Kidney (tissue), 14 donors: ENCODE results near the gene PRKD1. TPM values are rescaled to one million over a fixed set of nuclear protein-coding genes. Genes with fewer than 3 reads are reported as not detected.

Source experiments
- DNase-seq, 5 donors: peaks; one replicate each; pipeline ENCODE4 v3.0.0-alpha.2; 2013 to 2020
- FAIRE-seq: peaks from 2 replicates; lab custom pipeline; 2012; peaks lifted over from hg19 to GRCh38; lab: Jason Lieb, UNC
- H3K27ac ChIP-seq, 2 donors: one replicate each; pipeline ENCODE4 v1.7.0; 2013; ENCODE audit warnings: low read depth in 2 of 2, low read length in 2 of 2, inconsistent platforms in 1 of 2
- H3K27me3 ChIP-seq: one replicate; pipeline ENCODE4 v1.7.1; 2013; ENCODE audit warnings: low read length, inconsistent platforms; ENCODE audit not compliant: control insufficient read depth, insufficient read depth
- H3K36me3 ChIP-seq, 3 donors: one replicate each; pipeline versions ENCODE4 v1.7.0 to v1.7.1; 2013; ENCODE audit warnings: low read length in 3 of 3, control low read depth in 1 of 3, inconsistent platforms in 1 of 3; ENCODE audit not compliant: insufficient read depth in 3 of 3, control insufficient read depth in 2 of 3
- H3K4me1 ChIP-seq, 3 donors: one replicate each; pipeline versions ENCODE4 v1.7.0 to v1.7.1; 2013; ENCODE audit warnings: low read length in 3 of 3, inconsistent platforms in 1 of 3, low read depth in 1 of 3; ENCODE audit not compliant: control insufficient read depth in 2 of 3, insufficient read depth in 2 of 3
- H3K4me3 ChIP-seq, 3 donors: one replicate each; pipeline versions ENCODE4 v1.7.0 to v1.8.1; 2013; ENCODE audit warnings: low read length in 3 of 3, control low read depth in 1 of 3, inconsistent platforms in 1 of 3
- H3K9ac ChIP-seq, 3 donors: one replicate each; pipeline versions ENCODE4 v1.7.0 to v1.7.1; 2013; ENCODE audit warnings: low read length in 3 of 3, control low read depth in 1 of 3, inconsistent platforms in 1 of 3
- H3K9me3 ChIP-seq, 3 donors: one replicate each; pipeline versions ENCODE4 v1.7.0 to v1.7.1; 2013; ENCODE audit warnings: low read length in 3 of 3, control low read depth in 1 of 3, inconsistent platforms in 1 of 3; ENCODE audit not compliant: control insufficient read depth in 2 of 3, insufficient read depth in 1 of 3
- intact Hi-C: fragments of 100-400 bp; cut with DNase I; formaldehyde crosslinking; loops from one replicate; pipeline ENCODE4 v1.11.1; 2022
- polyA plus RNA-seq: library from polyadenylated mRNA; stranded (reverse); fragments of 350-450 nt; fragmentation: Illumina TruSeq; extraction: RNeasy Lipid Tissue Mini Kit (QIAGEN cat#74804); gene quantifications from one replicate; pipeline ENCODE4 v1.2.3, GENCODE V29; 2014; ENCODE audit warnings: low read depth, low replicate concordance; ENCODE audit not compliant: insufficient read depth
- total RNA-seq: library from RNA; stranded (reverse); fragmentation: NEBNext Ultra II Directional; extraction: Animal tissue kit (Norgen Biotek cat#: 25700); gene quantifications from one replicate; pipeline ENCODE4 v1.2.1, GENCODE V29; 2021
- TF ChIP-seq, protein P1 (sequence below): IDR thresholded peaks from 3 replicates; pipeline ENCODE4 v1.5.1; 2012; ENCODE audit warnings: mild to moderate bottlenecking, moderate library complexity, borderline replicate concordance; ENCODE audit not compliant: insufficient read depth; ENCODE audit errors: extremely low read depth
- donor health status: control.
- donor health status: control.
- donor health status: control.
- donor health status: control.
- donor health status: control.
- donor health status: DM: yes; HTN: yes; CAD: no.
- donor health status: Normal renal cell carcinoma (clear cell type).

PRKD1 gene
- total and polyA plus RNA-seq, 2 donors from 2014 or later, result 14.0 to 45.1 TPM

DNA sequence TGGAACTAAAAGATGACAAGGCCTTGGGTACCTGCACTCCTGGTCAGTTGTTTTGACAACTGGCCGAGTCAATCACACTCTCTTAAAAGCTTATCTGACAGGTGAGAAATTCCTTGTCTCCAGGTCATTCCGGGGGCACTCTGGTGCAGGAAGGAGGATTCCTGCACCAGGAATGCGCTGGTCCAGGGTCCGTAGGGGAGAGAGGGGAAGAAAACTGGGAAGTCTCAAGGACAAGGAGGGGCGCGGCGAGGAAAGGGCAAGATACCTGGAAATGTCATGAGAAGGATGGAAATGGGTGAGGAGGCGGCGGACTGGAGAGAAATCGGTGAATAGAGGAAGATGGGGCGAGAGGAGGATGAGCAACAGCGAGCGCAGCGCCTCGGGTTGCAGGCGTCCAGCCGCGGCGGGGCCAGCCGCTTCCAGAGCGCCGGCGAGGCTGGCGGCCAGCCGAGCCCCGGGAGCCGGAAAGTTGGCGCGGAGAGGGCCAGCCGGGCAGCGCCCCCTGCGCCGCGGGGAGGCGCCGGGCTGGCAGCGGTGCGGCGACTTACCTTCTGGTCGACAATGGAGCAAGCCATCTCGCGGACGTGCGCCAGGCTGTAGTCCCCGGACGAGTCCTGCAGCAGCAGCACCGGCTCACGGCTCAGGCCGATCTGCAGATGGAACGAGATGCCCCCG lies 809 bp downstream of the PRKD1 start:
- Histone ChIP-seq H3K36me3 (no peaks in the 10 kb centered on the region), H3K4me3 (peak overlapping the region; percentile 75 to 88 (median 83)), H3K9me3 (no peaks in the 10 kb centered on the region), H3K27me3 (no peaks in the 10 kb centered on the region), H3K27ac (peak overlapping the region; percentile 59 to 71), H3K4me1 (peaks cover 0 to 7% (median 4%) of the 10 kb centered on the region in 3 donors), H3K9ac (peak overlapping the region; percentile 59 to 81 (median 75))
- peak; percentile 69 to 88 (median 74) for DNase-seq
- intact Hi-C loops, result no loop called here
- no peak for FAIRE-seq
- TF ChIP-seq, protein P1, sequence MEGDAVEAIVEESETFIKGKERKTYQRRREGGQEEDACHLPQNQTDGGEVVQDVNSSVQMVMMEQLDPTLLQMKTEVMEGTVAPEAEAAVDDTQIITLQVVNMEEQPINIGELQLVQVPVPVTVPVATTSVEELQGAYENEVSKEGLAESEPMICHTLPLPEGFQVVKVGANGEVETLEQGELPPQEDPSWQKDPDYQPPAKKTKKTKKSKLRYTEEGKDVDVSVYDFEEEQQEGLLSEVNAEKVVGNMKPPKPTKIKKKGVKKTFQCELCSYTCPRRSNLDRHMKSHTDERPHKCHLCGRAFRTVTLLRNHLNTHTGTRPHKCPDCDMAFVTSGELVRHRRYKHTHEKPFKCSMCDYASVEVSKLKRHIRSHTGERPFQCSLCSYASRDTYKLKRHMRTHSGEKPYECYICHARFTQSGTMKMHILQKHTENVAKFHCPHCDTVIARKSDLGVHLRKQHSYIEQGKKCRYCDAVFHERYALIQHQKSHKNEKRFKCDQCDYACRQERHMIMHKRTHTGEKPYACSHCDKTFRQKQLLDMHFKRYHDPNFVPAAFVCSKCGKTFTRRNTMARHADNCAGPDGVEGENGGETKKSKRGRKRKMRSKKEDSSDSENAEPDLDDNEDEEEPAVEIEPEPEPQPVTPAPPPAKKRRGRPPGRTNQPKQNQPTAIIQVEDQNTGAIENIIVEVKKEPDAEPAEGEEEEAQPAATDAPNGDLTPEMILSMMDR, result peak; percentile 20

DNA sequence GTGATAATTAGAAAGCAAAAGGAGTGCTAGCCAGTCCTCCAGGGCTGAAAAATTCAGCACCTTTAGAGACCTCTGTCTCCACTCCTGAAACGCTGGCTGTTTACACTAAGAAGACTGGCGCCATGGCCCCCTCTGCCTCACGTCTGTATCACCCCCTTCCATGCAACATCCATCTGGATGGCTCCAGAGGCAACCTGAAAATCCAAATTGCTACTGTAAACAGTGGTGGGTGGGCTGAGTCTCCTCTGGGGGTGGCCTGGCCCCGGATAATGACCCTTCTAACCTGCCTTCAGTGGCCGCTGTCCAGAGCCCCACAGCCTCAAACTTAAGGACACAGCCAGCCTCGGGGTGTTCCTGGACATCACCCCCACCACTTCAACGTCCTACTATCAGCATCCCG lies 1.4 kb downstream of the PRKD1 start:
- DNase-seq (peak in 1 of 5 donors; percentile 22), FAIRE-seq (no peak)
- TF ChIP-seq, protein P1, result no peak
- Histone ChIP-seq H3K4me1 (peaks cover 0 to 7% (median 4%) of the 10 kb centered on the region in 3 donors), H3K27me3 (no peaks in the 10 kb centered on the region), H3K36me3 (no peaks in the 10 kb centered on the region), H3K4me3 (peak overlapping the region; percentile 75 to 88 (median 83)), H3K27ac (peak overlapping the region in 1 of 2 donors; percentile 41), H3K9ac (peak overlapping the region in 2 of 3 donors; percentile 59 to 75), H3K9me3 (no peaks in the 10 kb centered on the region)
- intact Hi-C loops, result no loop called here

DNA sequence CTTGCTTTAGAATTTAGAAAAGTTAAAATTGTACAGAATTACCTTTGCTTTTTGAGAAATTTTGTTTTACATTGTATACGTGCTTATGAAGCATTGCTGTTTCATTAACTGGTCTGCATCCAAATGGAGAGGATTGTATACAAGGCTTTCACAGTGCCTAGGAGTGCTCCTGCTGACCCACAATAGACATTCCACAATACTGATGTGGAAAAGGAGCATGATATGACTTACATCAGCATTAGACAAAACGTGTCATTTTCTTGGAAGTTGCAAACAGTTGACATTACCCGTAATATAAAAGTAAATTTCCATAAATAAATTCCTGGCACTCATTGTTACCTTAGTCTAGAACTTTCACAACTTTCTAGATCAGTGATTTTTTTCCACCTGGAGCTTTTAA lies 1.9 kb downstream of the PRKD1 start:
- Histone ChIP-seq H3K4me3 (peak overlapping the region; percentile 75 to 88 (median 83)), H3K27ac (no peak overlapping the region), H3K9ac (no peak overlapping the region), H3K36me3 (no peaks in the 10 kb centered on the region), H3K27me3 (no peaks in the 10 kb centered on the region), H3K9me3 (no peaks in the 10 kb centered on the region), H3K4me1 (peaks cover 0 to 7% (median 4%) of the 10 kb centered on the region in 3 donors)
- TF ChIP-seq, protein P1, result no peak
- DNase-seq (no peak), FAIRE-seq (no peak)
- intact Hi-C loops, result no loop called here
